VCaP (cell line): ENCODE results near the gene TGFBR3.

Source experiments
- H3K27ac ChIP-seq: fragments of 450-650 bp; 2 replicates; pipeline ENCODE4 v1.5.1; 2017
- CTCF ChIP-seq: fragments of 450-650 bp; conservative IDR thresholded peaks from 2 replicates; pipeline ENCODE4 v1.5.1; 2017; ENCODE audit warnings: mild to moderate bottlenecking, moderate library complexity

TGFBR3 gene

DNA sequence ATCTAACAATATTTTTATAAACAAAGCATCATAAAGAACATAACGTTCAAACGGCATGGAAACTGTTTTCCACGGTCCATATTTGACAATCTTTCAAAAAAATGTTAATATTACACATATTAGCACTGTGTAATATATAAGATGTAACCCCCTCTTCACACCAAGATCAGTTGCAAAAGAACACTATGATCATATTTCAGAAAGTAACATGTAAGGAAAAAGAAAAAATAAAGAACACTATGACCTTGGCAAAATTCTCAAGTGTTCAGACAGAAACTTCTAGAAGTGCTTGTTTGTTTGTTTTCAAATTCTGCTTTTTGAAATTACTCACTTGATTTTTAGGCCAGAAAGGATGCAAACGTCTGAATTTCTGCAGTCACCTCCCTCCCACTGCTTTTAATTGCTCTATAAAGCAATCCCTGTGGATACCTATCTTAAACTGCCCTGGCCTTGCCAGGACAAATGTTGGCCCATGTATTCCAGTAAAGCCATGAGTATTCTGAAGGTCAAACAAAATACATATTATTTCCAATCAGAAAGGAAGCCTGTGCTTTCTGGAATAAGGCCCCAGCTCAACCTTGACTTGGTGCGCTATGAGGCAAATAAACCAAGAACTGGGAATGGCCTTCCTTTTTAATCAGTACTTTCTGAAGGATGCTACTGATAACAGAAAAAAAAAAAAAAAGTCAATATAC is 68.6 kb downstream of the TGFBR3 start:
- no peak for TF ChIP-seq CTCF
- H3K27ac ChIP-seq = 0 out of 2 replicates have a peak overlapping the region, but pooled peaks have one; percentile 3

DNA sequence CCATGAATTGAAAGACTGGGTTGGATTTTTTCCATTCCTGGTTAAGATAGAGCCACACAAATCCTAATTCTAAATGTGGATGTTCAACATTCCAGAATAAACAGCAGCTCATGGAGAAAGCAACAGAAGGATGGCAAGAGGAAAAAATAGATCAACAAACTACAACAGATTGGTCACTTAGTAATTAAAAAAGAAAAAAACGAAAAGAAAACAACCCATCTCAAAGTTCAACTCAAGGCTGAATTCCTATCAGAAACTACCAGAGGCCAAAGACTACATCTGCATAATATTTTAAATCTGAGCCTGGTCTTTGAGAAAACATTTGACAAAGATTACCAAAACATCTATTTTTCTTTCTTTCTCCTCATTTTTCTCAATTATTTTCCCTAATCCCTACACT is 69.9 kb downstream of the TGFBR3 start:
- no peak for TF ChIP-seq CTCF
- no peak overlapping the region for H3K27ac ChIP-seq

DNA sequence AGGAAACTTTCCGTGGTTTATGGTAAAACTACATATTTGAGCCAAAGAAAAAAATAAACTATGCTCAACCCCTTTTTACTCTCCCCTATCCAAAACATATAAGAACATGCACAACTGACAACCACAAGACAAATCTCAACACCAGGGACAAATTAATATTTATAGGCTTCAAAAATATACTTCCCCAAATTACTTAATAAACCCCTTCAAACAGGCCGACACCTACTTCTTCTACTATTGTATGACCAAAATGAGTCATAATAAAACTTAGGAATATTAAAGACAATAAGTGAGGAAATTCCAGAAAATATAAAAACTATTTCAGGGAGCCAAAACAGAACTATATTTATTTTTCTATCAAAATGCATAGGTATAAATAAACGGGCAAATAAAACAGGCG is 71.5 kb downstream of the TGFBR3 start:
- no peak overlapping the region for H3K27ac ChIP-seq
- no peak for TF ChIP-seq CTCF

- no peak for TF ChIP-seq CTCF
- H3K27ac ChIP-seq = no peak overlapping the region
These were observed 72.1 kb downstream of the TGFBR3 start for GRCh38 chr1:91813813-91814212.

- TF ChIP-seq CTCF = no peak
These were observed 74.5 kb downstream of the TGFBR3 start for GRCh38 chr1:91811363-91812025.

GRCh38 chr1:91809317-91809716 is 76.6 kb downstream of the TGFBR3 start:
- no peak overlapping the region for H3K27ac ChIP-seq

More at GRCh38 chr1:91811363-91812025, 74.5 kb downstream of the TGFBR3 start:
- no peak overlapping the region for H3K27ac ChIP-seq

More at GRCh38 chr1:91809317-91809716, 76.6 kb downstream of the TGFBR3 start:
- no peak for TF ChIP-seq CTCF
